HCT116 (cell line): ENCODE results near the gene ABR. TPM values are rescaled to one million over a fixed set of nuclear protein-coding genes. Genes with fewer than 3 reads are reported as not detected.

Source experiments
- ATAC-seq: fragments of 200-7000 bp; cut with Tn5 transposase; 2 replicates; pipeline ENCODE4 v1.9.1; 2020; ENCODE audit warnings: mild to moderate bottlenecking, moderate library complexity
- BruUV-seq: library from RNA; stranded (reverse); fragments of 400-500 nt; replicated peaks from 2 replicates; lab custom pipeline; 2021; lab: Mats Ljungman, UMichigan
- CTCF ChIA-PET: fragments of 300-600 bp; sonication (Branson Sonifier 250); formaldehyde crosslinking; loops from one replicate; lab custom pipeline; 2021; ENCODE audit warnings: antibody characterized with exemption; lab: Charles Lee
- POLR2A ChIA-PET: fragments of 300-600, 350-600 bp; sonication (Branson Sonifier 250); formaldehyde crosslinking; loops from one replicate; lab custom pipeline; 2021; ENCODE audit warnings: antibody characterized with exemption; lab: Charles Lee
- RAD21 ChIA-PET, 2 experiments: fragments of 300-600 bp; sonication (Branson Sonifier 250); formaldehyde crosslinking; loops; one replicate each; lab custom pipeline; 2023; ENCODE audit warnings: low total read pairs in 2 of 2; ENCODE audit not compliant: uncharacterized antibody in 2 of 2, unreplicated experiment in 2 of 2, low non-redundant PET in 1 of 2; lab: Charles Lee
- DNase-seq: peaks from one replicate; pipeline ENCODE4 v3.0.0-alpha.2; 2010; ENCODE audit warnings: low read depth, low spot score
- H2AFZ ChIP-seq: fragments of 200-600 bp; shearing (Covaris generic), sonication (generic); 2 replicates; pipeline ENCODE4 v1.6.1; 2017; ENCODE audit warnings: low read depth, mixed run types, mixed read lengths, antibody characterized with exemption, low read length; ENCODE audit not compliant: poor library complexity, severe bottlenecking
- H3K27ac ChIP-seq: 2 replicates; pipeline ENCODE4 v1.5.1; 2012; ENCODE audit warnings: low read depth, low read length
- H3K27me3 ChIP-seq: fragments of 200-600 bp; sonication (generic); 2 replicates; pipeline ENCODE4 v1.6.1; 2016; ENCODE audit warnings: mixed run types, low read length, mixed read lengths; ENCODE audit not compliant: insufficient read depth
- H3K36me3 ChIP-seq, 2 experiments: fragments of 200-500 bp in 1 of 2; fragments of 200-600 bp in 1 of 2; sonication (Bioruptor generic) in 1 of 2; sonication (generic) in 1 of 2; 2 replicates each; pipeline versions ENCODE4 v1.5.1 to v1.6.1; 2014 to 2016; ENCODE audit warnings: low read length in 2 of 2, inconsistent platforms in 1 of 2, mixed read lengths in 1 of 2, mixed run types in 1 of 2; ENCODE audit not compliant: insufficient read depth in 2 of 2, control insufficient read depth in 1 of 2
- H3K4me1 ChIP-seq, 2 experiments: fragments of 200-600 bp in 1 of 2; sonication (generic) in 1 of 2; 2 replicates each; pipeline versions ENCODE4 v1.5.1 to v1.6.1; 2012 to 2017; ENCODE audit warnings: low read length in 2 of 2, inconsistent platforms in 1 of 2, mild to moderate bottlenecking in 1 of 2, mixed read lengths in 1 of 2, mixed run types in 1 of 2, moderate library complexity in 1 of 2; ENCODE audit not compliant: insufficient read depth in 2 of 2, control insufficient read depth in 1 of 2
- H3K4me2 ChIP-seq: fragments of 200-600 bp; sonication (generic); 2 replicates; pipeline ENCODE4 v1.6.1; 2017; ENCODE audit warnings: mixed run types, low read length, mixed read lengths
- H3K4me3 ChIP-seq, 2 experiments: fragments of 200-600 bp in 1 of 2; sonication (generic) in 1 of 2; replicated peaks in 1 of 2; 2 replicates each; pipeline ENCODE4 v1.5.1; 2011 to 2016; ENCODE audit warnings: low read length in 2 of 2, control low read depth in 1 of 2, low read depth in 1 of 2, mild to moderate bottlenecking in 1 of 2, mixed read lengths in 1 of 2, mixed run types in 1 of 2
- H3K79me2 ChIP-seq: fragments of 200-600 bp; sonication (generic); 2 replicates; pipeline ENCODE4 v1.6.1; 2017; ENCODE audit warnings: mild to moderate bottlenecking, mixed run types, low read length, moderate library complexity, mixed read lengths; ENCODE audit not compliant: insufficient read depth
- H3K9ac ChIP-seq: fragments of 200-600 bp; sonication (generic); 2 replicates; pipeline ENCODE4 v1.6.1; 2016; ENCODE audit warnings: low read length, mixed read lengths
- H3K9me2 ChIP-seq: fragments of 200-600 bp; sonication (generic), shearing (Covaris generic); 2 replicates; pipeline ENCODE4 v1.6.1; 2017; ENCODE audit warnings: mixed run types, mild to moderate bottlenecking, moderate library complexity; ENCODE audit not compliant: insufficient read depth
- H3K9me3 ChIP-seq, 2 experiments: fragments of 200-500 bp in 1 of 2; fragments of 200-600 bp in 1 of 2; sonication (Bioruptor generic) in 1 of 2; sonication (generic) in 1 of 2; 2 replicates each; pipeline ENCODE4 v1.6.1; 2014 to 2017; ENCODE audit warnings: low read length in 2 of 2, mixed read lengths in 2 of 2, inconsistent platforms in 1 of 2, low read depth in 1 of 2, mild to moderate bottlenecking in 1 of 2, mixed run types in 1 of 2, moderate library complexity in 1 of 2; ENCODE audit not compliant: control insufficient read depth in 1 of 2, insufficient read depth in 1 of 2
- H4K20me1 ChIP-seq: fragments of 200-600 bp; sonication (generic), shearing (Covaris generic); 2 replicates; pipeline ENCODE4 v1.6.1; 2017; ENCODE audit warnings: mixed run types, mild to moderate bottlenecking, moderate library complexity; ENCODE audit not compliant: insufficient read depth
- CEBPB ChIP-seq: IDR thresholded peaks from 2 replicates; pipeline ENCODE4 v1.6.1; 2012; ENCODE audit warnings: low read depth
- EZH2phosphoT487 ChIP-seq: fragments of 200-600 bp; IDR thresholded peaks from 2 replicates; pipeline ENCODE4 v1.6.1; 2018; ENCODE audit warnings: antibody characterized with exemption, borderline replicate concordance
- FOSL1 ChIP-seq: IDR thresholded peaks from 2 replicates; pipeline ENCODE4 v1.6.1; 2012; ENCODE audit warnings: low read depth
- JUND ChIP-seq: IDR thresholded peaks from 2 replicates; pipeline ENCODE4 v1.6.1; 2012
- POLR2A ChIP-seq: IDR thresholded peaks from 2 replicates; pipeline ENCODE4 v1.7.0; 2011; ENCODE audit warnings: borderline replicate concordance; ENCODE audit not compliant: insufficient read depth, insufficient read length; ENCODE audit errors: extremely low read depth
- RAD21 ChIP-seq: IDR thresholded peaks from 2 replicates; pipeline ENCODE4 v1.6.1; 2012; ENCODE audit warnings: low read depth, mild to moderate bottlenecking
- SIN3A ChIP-seq: IDR thresholded peaks from 2 replicates; pipeline ENCODE4 v1.6.1; 2012; ENCODE audit warnings: low read depth
- SP1 ChIP-seq: IDR thresholded peaks from 2 replicates; pipeline ENCODE4 v1.6.1; 2012; ENCODE audit warnings: low read depth
- TCF7L2 ChIP-seq: IDR thresholded peaks from 2 replicates; pipeline ENCODE4 v1.7.0; 2011; ENCODE audit warnings: borderline replicate concordance, inconsistent platforms; ENCODE audit not compliant: insufficient read depth, insufficient read length; ENCODE audit errors: extremely low read depth
- YY1 ChIP-seq: IDR thresholded peaks from 2 replicates; pipeline ENCODE4 v1.6.1; 2011; ENCODE audit warnings: low read length, low read depth, moderate library complexity, mild to moderate bottlenecking; ENCODE audit not compliant: insufficient replicate concordance; ENCODE audit errors: extremely low read depth
- intact Hi-C: fragments of 100-400 bp; cut with micrococcal nuclease; formaldehyde crosslinking; loops from 2 replicates; pipeline ENCODE4 v1.10.0; 2022
- total RNA-seq: library from RNA; stranded (reverse); gene quantifications from one replicate; pipeline ENCODE4 v1.2.1, GENCODE V29; 2021; ENCODE audit not compliant: unreplicated experiment
- TF ChIP-seq, protein P1 (sequence below), 3 experiments: fragments of 200-600 bp in 1 of 3; sonication (generic) in 1 of 3; IDR thresholded peaks in 2 of 3; conservative IDR thresholded peaks in 1 of 3; 2 replicates each; pipeline ENCODE4 v1.5.1; 2012 to 2017; ENCODE audit warnings: low read depth in 2 of 3, low read length in 2 of 3, antibody characterized with exemption in 1 of 3, borderline replicate concordance in 1 of 3, control low read depth in 1 of 3, mild to moderate bottlenecking in 1 of 3, mixed read lengths in 1 of 3, mixed run types in 1 of 3, moderate library complexity in 1 of 3; ENCODE audit not compliant: insufficient read depth in 1 of 3
- TF ChIP-seq, protein P2 (sequence below): IDR thresholded peaks from 2 replicates; pipeline ENCODE4 v1.6.1; 2012; ENCODE audit warnings: low read depth

Gene ABR
- total RNA-seq, 1 experiment from 2014 or later: 58.5 TPM

DNA sequence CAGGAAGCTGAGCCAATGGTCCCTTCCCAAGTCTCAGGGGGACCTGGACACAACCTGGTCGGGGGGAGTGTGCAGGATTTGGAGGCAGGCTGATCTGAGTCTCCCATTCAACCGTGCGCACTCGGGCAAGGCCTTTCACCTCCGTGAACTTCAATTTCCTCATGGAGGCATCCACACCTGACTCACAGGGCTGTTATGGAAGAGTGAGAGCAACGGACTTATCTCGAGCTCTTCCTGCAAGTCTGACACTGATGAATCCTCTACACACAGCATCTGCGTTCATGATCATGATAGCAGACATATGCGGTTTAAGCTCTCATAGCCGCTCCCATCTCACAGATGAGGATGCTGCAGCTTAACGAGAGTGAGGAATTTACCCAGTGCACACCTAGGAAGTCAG is 161.2 kb downstream of the ABR start:
- intact Hi-C loops: no loop called here
- ChIA-PET POLR2A (no interaction called here), RAD21 (no interaction called here), CTCF (no interaction called here)
- H3K4me1 ChIP-seq: no peaks in the 10 kb centered on the region
- no peak overlapping the region for H3K27ac ChIP-seq
- H3K9me2 ChIP-seq: no peaks in the 10 kb centered on the region
- H2AFZ ChIP-seq: no peak overlapping the region
- H4K20me1 ChIP-seq: no peaks in the 10 kb centered on the region
- no peak overlapping the region for H3K9ac ChIP-seq
- H3K4me2 ChIP-seq: no peak overlapping the region
- no peaks in the 10 kb centered on the region for H3K36me3 ChIP-seq
- no peaks in the 10 kb centered on the region for H3K27me3 ChIP-seq
- TF ChIP-seq, protein P1, sequence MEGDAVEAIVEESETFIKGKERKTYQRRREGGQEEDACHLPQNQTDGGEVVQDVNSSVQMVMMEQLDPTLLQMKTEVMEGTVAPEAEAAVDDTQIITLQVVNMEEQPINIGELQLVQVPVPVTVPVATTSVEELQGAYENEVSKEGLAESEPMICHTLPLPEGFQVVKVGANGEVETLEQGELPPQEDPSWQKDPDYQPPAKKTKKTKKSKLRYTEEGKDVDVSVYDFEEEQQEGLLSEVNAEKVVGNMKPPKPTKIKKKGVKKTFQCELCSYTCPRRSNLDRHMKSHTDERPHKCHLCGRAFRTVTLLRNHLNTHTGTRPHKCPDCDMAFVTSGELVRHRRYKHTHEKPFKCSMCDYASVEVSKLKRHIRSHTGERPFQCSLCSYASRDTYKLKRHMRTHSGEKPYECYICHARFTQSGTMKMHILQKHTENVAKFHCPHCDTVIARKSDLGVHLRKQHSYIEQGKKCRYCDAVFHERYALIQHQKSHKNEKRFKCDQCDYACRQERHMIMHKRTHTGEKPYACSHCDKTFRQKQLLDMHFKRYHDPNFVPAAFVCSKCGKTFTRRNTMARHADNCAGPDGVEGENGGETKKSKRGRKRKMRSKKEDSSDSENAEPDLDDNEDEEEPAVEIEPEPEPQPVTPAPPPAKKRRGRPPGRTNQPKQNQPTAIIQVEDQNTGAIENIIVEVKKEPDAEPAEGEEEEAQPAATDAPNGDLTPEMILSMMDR (IDR thresholded peaks at IDR 0.05 in 2 of 3, conservative IDR thresholded peaks at IDR 0.05 in 1 of 3; ENCODE audit: borderline replicate concordance in 1 of 3, insufficient read depth in 1 of 3, low read depth in 2 of 3, low read length in 2 of 3): no peak
- no peak for TF ChIP-seq TCF7L2
- no peak for TF ChIP-seq SIN3A
- no peak for TF ChIP-seq FOSL1
- TF ChIP-seq POLR2A: no peak
- no peak for TF ChIP-seq EZH2phosphoT487
- TF ChIP-seq JUND: no peak
- no peak for TF ChIP-seq SP1
- no peak for TF ChIP-seq YY1
- TF ChIP-seq RAD21: no peak
- TF ChIP-seq, protein P2, sequence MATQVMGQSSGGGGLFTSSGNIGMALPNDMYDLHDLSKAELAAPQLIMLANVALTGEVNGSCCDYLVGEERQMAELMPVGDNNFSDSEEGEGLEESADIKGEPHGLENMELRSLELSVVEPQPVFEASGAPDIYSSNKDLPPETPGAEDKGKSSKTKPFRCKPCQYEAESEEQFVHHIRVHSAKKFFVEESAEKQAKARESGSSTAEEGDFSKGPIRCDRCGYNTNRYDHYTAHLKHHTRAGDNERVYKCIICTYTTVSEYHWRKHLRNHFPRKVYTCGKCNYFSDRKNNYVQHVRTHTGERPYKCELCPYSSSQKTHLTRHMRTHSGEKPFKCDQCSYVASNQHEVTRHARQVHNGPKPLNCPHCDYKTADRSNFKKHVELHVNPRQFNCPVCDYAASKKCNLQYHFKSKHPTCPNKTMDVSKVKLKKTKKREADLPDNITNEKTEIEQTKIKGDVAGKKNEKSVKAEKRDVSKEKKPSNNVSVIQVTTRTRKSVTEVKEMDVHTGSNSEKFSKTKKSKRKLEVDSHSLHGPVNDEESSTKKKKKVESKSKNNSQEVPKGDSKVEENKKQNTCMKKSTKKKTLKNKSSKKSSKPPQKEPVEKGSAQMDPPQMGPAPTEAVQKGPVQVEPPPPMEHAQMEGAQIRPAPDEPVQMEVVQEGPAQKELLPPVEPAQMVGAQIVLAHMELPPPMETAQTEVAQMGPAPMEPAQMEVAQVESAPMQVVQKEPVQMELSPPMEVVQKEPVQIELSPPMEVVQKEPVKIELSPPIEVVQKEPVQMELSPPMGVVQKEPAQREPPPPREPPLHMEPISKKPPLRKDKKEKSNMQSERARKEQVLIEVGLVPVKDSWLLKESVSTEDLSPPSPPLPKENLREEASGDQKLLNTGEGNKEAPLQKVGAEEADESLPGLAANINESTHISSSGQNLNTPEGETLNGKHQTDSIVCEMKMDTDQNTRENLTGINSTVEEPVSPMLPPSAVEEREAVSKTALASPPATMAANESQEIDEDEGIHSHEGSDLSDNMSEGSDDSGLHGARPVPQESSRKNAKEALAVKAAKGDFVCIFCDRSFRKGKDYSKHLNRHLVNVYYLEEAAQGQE: no peak
- TF ChIP-seq CEBPB: no peak
- no peak for ATAC-seq
- no peak for DNase-seq
- no TSS peak for BruUV-seq
- no peaks in the 10 kb centered on the region for H3K79me2 ChIP-seq
- H3K9me3 ChIP-seq: no peaks in the 10 kb centered on the region
- no peak overlapping the region for H3K4me3 ChIP-seq
